ENCODE results near the gene NFE2L1.
"Not testable (repeated sequence)": the region's sequence is repeated elsewhere in the genome, so short reads cannot be mapped to it uniquely, and the experiment has no call there.

Gene NFE2L1

GRCh38 chr17:48072811-48073210 lies 24.7 kb downstream of the NFE2L1 start:
- not testable (repeated sequence) for DNase-seq

- not testable (repeated sequence) for DNase-seq
These were observed 25.5 kb downstream of the NFE2L1 start for GRCh38 chr17:48073566-48074094.

DNA sequence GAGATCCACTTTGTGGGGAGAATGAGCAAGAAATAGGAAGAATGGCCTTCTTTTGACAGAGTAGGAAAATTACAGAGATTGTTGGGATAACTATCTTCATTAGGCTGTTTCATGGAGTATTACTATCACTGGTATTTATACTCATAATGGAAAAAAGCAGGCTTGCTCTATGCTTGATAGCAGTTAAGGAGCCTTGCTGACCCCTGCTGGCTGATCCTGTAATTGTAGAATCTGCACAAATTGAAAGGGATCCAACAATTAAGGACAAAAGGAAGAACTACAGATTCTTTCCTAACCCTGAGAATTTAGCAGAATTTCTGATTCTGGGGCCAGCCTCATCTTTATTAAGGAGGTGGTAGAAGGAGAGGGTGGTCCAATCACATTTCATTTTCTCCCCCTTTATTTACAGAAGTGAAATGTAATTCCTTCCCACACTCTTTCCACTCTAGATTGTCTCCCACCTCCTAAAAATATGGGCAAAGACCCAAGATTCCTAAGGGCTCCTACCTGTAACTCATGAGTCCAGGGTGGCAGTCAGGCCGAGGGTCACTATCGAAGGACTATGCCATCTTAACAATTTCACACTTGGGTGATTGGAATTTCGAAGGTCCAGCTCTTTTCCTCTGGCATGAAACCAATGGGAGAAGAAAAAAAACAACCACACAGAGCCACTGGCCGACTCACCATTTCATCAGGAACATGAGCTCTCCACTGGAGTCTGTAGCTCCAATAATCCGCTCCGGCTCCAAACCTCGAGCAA lies 26.3 kb downstream of the NFE2L1 start:
- peak; percentile 78 for DNase-seq

- DNase-seq, result not testable (repeated sequence)
These were observed 29.0 kb downstream of the NFE2L1 start for GRCh38 chr17:48077152-48077551.

DNA sequence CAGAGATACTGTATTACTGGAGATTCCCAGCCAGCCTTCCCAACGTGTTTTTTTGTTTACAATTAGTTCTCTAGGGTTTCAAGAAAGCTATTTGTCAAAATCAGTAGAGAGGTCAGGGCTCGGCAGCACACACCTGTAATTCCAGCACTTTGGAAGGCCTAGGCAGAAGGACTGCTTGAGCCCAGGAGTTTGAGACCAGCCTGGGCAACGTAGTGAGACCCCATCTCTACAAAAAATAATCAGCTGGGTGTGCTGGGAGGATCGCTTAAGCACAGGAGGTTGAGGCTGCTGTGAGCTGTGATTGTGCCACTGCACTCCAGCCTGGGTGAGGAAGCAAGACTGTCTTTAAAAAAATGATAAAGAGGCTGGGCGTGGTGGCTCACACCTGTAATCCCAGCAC lies 33.7 kb downstream of the NFE2L1 start:
- DNase-seq, result no peak

- DNase-seq, result no peak
These were observed 36.8 kb downstream of the NFE2L1 start for GRCh38 chr17:48084932-48085331.

DNA sequence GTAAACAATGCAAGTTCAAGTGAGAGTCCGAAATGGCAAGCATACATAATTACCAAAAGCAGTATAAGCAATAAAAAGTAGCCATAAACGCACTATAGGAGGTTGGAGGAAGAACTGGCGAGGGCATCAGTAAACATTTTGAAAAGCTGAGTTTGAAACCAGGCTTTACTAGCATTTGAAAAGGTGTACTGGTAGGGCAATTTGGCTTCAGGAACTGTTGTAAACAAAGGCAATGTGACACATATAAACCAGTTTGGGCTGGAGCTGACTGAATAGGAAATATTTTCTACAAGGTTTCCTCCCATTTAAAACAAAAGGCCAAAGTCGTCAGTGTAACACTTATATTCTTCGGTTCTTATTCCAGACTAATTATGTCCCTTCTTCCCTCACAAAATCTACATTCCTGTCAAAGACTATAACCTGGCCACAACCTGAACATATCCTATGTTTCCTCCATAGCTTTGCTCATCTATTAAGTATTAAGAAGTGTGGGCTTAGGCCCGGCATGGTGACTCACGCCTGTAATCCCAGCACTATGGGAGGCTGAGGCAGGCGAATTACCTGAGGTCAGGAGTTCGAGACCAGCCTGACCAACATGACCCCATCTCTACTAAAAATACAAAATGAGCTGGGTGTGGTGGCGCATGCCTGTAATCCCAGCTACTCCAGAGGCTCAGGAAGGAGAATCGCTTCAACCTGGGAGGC lies 45.3 kb downstream of the NFE2L1 start:
- DNase-seq, result no peak

GRCh38 chr17:48095611-48096010 lies 47.5 kb downstream of the NFE2L1 start:
- DNase-seq, result no peak

DNA sequence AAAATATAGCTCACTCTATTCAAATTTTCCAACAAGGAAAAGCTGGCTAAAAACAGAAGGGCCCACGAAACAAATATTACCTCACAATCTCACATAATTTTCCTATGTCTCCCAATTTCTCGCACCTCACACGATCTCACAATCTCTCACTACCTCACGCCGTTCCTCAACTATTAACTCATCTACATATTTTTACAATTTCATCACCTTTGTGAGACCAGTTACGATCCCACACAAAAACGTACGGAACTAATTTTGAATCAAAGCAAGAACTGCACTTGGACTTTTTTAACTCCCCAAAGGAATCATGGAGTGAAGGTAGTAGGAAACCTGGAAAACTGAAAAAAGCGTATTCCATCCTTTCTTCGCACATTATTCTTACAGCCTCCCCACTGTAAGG lies 52.0 kb downstream of the NFE2L1 start:
- peak; percentile 72 for DNase-seq

GRCh38 chr17:48100591-48101011 lies 52.4 kb downstream of the NFE2L1 start:
- peak; percentile 66 for DNase-seq

GRCh38 chr17:48101012-48101720 lies 53.0 kb downstream of the NFE2L1 start, which contains the start of gene CBX1:
CBX1 (minus strand) TSS chr17:48101478; CDS start chr17:48077004, 24,474 bp downstream.
- peak; percentile 94 for DNase-seq

GRCh38 chr17:48102043-48102750 lies 54.0 kb downstream of the NFE2L1 start:
- no peak for DNase-seq

- no peak for DNase-seq
These were observed 54.9 kb downstream of the NFE2L1 start for GRCh38 chr17:48102798-48103715.

DNA sequence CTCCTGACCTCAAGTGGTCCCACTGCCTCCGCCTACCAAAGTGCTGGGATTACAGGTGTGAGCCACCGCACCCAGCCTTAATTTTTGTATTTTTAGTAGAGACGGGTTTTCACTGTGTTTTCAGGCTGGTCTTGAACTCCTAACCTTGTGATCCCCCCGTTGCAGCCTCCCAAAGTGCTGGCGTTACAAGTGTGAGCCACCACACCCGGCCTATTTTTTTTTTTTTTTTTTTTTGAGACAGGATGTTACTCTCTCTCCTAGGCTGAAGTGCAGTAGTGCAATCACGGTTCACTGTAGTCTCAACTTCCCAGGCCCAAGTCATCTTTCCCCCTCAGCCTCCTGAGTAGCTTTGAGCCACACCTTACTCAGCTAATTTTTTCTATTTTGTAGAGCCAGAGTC lies 56.3 kb downstream of the NFE2L1 start:
- DNase-seq, result no peak

GRCh38 chr17:48106802-48107136 lies 58.6 kb downstream of the NFE2L1 start:
- DNase-seq, result no peak

DNA sequence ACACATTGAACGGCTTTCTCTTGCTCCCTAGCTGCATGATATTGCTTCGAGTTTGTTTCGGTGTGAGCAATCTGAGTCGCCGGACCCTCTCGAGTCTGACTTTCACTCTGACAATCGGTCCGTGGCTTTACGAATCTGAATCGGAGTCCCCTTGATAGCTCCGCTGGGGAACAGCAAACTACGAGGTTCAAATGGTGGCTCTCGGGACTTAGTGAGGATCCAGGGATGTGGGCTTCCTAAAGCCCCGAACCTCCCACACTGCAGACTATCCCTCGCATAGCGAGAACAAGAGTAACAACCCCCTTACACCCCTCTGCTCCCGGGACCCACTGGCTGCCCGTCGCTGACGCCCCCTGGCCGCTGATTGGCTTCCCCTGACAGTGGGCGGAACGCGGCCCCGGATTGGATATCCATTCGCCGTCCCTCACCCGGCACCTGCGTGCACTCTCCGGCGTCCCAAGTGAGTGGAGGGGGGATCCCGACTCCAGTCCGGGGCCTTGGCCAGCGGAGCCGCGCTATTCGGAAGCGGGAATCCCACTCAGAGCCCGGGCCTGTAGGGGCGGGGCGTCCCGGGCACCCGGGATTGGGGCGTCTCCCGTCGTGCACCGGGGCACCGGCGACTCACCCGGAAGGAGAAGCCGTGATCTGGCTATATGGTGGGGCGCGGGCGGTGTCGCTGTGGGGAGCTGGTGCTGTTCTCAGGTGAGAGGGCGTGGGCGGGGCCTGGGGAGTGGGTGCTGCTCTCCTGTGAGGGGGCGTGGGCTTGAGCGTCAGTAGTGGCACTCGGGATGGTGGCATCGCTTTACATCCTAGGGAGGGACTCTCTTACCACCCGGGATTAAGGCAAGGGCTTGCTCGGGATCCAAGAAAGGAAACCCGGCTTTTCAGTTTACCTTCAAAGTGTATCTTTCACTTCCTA lies 59.2 kb downstream of the NFE2L1 start, which contains the start of gene SNX11:
TSS of gene SNX11 (plus strand) at position 630 of the 919 bp plus-strand sequence. CDS start 4,278 bp downstream, outside the sequence.
- peak; percentile 85 for DNase-seq

DNA sequence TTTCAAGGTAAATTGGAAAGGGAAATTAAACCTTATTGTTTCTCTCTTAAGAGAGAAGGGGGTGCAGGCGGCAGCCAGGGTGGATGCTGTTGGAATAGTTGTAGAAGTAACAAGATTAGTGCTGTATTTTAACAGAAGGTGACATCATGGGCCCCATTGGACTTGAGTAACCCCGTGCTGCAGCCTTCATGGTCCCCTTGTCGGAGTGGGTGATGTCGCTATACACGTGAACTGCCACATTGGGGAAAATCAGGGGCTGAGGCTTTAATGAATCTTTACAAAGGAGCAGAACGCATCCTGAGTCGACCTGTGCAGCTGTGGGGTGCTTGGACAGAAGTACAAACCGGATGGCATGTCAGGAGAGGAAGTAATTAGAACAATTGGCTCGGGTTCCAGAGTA lies 62.6 kb downstream of the NFE2L1 start:
- DNase-seq, result no peak
